Posterior cingulate gyrus (tissue), 11 donors: ENCODE measurements around the gene JMY.

Experiments
- DNase-seq, 10 donors: peaks; one replicate each; pipeline versions ENCODE4 v3.0.0 to v3.0.0-alpha.2; 2020 to 2021; ENCODE audit warnings: mixed read lengths in 3 of 10
- intact Hi-C: fragments of 100-400 bp; cut with DNase I; formaldehyde crosslinking; loops from one replicate; pipeline ENCODE4 v1.15.1; 2023

The JMY gene, protein sequence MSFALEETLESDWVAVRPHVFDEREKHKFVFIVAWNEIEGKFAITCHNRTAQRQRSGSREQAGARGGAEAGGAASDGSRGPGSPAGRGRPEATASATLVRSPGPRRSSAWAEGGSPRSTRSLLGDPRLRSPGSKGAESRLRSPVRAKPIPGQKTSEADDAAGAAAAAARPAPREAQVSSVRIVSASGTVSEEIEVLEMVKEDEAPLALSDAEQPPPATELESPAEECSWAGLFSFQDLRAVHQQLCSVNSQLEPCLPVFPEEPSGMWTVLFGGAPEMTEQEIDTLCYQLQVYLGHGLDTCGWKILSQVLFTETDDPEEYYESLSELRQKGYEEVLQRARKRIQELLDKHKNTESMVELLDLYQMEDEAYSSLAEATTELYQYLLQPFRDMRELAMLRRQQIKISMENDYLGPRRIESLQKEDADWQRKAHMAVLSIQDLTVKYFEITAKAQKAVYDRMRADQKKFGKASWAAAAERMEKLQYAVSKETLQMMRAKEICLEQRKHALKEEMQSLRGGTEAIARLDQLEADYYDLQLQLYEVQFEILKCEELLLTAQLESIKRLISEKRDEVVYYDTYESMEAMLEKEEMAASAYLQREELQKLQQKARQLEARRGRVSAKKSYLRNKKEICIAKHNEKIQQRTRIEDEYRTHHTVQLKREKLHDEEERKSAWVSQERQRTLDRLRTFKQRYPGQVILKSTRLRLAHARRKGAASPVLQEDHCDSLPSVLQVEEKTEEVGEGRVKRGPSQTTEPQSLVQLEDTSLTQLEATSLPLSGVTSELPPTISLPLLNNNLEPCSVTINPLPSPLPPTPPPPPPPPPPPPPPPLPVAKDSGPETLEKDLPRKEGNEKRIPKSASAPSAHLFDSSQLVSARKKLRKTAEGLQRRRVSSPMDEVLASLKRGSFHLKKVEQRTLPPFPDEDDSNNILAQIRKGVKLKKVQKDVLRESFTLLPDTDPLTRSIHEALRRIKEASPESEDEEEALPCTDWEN

DNA sequence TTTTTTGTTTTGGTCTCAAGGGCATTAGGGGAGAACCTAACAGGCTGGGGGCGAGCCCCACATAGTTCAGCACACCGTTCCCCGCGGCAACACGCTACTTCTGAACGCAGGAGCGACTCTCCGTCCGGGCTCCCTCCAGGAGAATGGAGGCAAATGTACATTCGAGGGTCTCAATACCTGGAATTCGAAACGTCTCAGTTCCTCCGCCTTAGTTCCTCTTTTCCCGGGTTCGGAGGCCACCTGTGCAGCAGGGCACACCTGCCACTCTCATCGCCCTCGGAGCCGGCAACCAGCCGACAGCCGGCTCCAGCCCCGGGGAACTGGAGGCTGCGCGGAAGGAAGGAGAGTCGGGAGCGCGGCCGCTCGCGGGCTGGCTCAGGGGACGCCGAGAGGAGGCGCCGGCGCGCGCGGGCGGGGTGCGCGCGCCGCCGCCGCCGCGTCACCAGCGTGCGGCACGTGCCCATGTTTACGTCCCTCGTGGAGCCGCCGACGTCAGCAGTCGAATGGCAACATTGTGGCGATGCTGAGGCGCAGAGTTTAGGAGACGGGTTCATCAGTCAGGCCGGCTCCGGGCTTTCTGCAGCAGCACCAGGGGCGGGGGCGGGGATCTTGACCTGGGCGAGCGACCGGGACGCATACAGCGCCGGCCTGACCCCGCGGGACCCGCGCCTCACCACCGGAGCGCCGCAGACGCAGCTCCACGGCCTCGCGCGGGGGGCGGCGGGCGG, at the start of gene JMY:
Gene JMY (plus strand): TSS at position 498 of the 728 bp plus-strand sequence. CDS start 520 bp downstream, outside the sequence.
- intact Hi-C loops = loop anchor here (2.0 kb wide), 1 partner anchor 279 kb away; the partner anchor contains the start of gene HOMER1
- DNase-seq = peak; percentile 77 to 96 (median 87)

DNA sequence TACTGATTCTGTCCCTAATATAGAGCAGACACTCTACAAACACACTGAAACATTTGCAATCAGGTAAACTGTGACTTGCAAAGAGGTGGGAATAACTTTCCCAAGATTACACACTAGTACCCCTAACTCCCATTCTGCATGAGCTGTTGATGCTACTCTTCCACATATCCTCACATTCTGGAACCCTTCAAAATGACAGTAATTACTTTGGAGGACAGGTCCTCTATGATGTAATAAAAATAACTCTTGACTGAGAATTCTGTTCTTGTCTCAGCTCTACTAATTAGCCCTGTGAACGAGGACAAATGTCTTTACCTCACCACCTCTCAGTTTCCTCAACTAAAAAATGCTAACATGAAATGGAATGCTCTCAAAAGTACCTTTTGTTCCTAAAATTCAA, 49.5 kb upstream of the JMY start:
- intact Hi-C loops = no loop called here
- no peak for DNase-seq

DNA sequence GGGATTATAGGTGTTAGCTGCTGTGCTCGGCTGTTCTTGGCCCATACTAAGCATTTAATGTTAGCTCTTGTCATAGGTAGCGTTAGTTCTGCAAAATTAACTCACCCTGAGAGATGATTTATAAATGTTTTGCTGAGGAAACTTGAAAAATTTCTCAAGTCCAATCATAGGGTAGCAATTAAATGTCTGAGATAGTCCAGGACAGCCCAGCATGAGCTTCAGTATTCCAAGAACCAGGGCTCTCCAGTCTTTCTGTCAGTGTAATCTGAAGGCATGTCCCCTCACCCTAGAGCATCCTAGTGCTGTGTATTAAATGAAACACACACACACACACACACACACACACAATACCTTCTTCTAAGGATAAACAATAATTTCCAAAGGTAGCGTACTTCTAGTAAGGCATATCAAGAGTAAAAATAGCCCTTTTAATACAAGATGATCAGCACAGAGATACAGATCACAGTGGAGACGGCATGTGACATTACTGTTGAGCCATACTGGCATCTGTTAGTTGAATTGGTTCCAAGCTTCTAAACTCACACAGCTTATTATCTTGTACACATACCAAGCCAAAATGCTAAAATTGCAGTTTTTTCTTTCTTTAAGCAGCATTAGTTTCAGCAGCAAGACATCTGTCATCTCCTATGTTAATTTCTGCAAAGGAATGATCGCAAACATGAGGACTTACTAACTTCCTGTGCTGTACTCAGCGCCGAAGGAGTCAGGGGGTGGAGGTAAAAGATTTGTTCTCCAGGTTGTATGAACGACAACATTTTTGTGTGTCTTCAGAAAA, 46.3 kb upstream of the JMY start:
- intact Hi-C loops = no loop called here
- no peak for DNase-seq

DNA sequence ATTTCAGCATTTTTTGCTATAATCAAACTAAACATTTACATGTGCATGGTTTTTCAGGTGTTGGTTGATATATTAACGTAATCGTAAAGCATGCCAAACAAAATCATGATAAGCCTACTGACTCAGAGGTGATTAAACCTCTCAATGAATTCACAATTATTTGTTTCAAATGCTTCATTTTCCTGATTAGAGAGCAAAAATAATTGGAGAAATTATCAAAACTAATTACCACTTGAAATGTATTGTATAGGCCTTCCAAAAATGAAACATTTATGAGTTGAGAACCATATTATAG, 45.7 kb upstream of the JMY start:
- DNase-seq = no peak
- intact Hi-C loops = no loop called here

DNA sequence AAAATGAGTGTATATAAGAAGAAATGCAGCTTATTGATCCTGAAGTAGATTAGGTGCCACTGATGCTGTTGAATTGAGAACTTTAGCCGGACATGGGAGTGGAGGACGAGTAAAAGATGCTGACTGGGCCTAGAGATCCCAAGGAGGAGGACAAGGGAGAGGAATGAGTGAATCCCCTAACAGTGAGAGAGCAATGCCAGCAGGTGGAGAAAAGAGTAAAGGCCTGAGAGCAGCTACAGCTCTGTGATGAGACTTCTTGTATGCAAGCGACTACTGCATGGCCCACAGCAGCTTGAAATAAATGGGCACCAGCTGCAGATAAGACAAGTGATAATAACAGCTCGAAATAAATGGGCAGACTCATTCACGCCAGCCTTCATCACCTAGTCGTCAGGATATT, 44.5 kb upstream of the JMY start:
- no peak for DNase-seq
- intact Hi-C loops = no loop called here

DNA sequence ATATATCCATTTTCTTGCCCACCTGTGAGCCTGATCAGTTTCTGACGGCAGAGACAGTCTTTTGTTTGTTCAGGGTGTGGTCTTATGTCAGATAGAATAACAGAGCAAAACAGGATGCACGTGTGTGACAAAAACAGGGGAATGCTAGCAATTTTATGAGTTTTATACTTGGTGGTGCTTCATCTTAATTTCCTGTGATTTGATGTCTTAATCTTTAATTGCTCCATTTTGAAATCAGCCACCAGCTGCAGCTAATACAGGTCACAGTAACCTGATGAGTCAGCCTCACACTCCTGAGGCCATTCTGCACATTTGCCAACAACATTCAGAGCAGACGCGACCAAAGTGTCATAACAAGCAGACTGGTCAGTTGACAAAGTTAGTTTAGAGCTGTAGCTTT, 42.3 kb upstream of the JMY start:
- intact Hi-C loops = no loop called here
- no peak for DNase-seq

DNA sequence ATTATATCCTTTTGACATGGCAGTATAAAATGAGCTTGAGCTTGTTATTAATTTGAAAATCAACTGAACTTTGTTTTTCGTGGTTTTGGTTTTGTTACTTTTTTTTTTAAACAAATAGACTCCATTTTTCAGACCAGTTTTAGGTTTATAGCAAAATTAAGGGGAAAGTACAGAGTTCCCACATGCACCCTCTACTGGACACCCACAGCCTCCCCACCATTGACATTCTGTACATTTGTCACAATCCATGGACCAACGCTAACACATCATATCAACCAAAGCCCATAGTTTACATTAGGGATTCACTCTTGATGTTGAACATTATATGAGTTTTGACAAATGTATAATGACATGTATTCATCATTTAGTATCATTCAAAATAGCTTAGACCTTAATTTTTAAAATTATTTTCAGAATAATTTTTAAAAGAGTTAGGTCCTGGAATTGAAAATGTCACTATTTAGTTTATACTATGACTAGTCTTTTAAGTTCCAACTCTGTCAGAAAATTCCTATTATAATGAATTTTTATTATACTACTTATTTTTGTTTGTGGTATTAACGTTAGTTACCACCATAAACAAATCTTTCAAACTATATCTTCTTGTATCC, 35.3 kb upstream of the JMY start:
- intact Hi-C loops = no loop called here
- DNase-seq = no peak

DNA sequence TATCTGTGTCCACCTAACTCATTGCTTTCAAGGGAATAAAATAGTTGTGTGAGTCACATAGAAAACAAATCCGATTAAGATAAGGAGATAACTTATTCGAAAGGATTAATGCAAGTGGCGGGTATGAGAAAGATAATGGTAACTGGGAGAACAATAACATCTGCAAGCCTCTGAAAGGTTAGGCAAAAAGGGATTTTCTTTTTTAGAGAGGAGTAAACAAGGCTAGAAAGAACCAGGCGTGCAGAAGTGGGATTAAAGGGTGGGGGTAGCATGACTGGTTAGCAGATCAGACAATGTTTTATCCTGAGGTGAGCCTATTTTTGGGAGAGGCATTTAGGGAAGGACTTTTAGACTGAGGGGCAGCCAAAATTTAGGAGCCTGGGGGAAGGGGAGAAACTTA, 34.7 kb upstream of the JMY start:
- DNase-seq = no peak
- intact Hi-C loops = no loop called here

DNA sequence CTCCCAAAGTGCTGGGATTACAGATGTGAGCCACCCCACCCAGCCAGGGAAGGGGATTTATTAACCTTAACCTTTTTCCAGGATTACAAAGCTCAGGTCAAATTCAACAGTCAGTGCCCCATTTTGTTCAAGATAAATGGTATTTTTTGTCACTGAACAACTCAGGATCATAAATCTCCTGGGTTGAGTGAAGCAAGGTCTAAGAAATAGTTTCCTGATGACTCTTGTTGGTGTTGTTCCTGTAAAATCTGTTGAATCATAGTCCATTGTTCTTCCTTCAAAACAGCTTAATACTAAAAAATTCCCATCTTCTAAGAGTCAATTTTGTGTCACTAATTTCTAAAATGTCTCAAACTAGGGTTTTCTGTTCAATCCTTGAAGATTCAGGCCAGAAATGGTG, 33.9 kb upstream of the JMY start:
- intact Hi-C loops = no loop called here
- no peak for DNase-seq

DNA sequence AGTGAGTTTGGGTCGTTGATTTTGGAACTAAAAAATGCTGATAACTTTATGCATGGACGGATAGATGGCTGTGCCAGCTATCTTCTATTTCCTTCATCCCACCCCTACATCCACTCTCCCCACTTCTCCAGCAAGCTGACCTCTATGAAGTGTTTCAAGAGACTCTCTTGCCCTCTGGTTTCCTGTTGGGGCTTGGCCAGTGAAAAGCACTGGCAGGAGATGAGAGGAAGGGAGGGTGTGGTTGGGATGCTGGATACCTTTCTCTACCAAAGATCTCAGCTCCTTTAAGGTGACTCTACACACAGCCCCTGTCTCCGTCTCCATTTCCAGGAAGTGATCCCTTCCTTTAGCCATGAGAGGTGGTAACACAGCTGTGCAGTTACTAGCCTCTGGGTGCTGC, 30.0 kb upstream of the JMY start:
- intact Hi-C loops = no loop called here
- no peak for DNase-seq

DNA sequence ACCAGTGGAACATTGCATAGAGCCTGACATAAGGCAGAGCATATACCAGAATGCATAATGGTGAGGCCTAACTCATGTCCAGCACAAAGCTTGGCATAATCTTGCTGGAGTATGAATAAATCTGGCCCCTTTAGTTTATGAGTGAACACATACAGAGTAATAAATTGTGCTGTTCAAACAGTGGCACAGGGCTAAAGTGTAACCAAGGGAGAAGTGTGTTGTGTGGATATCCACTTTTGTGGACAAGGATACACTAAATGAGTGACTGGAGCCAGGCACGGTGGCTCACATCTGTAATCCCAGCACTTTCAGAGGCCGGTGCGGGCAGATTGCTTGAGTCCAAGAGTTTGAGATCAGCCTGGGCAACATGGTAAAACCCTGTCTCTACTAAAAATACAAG, 29.4 kb upstream of the JMY start:
- intact Hi-C loops = no loop called here
- no peak for DNase-seq

DNA sequence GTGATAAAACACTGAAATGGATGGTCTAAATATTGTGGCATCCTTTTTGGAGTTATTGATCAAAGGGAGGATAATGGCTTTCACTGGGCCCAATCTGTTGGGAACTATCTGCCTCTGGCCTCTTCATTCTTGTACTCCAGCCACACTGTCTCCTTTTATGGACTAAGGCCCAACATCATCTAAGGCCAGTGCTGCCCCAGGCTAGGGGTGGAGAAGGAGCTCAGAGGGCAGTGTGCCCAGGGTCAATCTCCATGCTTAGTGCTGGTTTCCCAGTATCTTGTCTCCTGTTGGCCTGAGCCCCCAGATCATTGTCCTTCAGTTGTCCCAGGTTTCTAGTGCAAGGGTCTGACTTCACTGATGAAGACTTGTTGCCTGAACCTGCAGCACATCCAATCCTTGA, 26.4 kb upstream of the JMY start:
- intact Hi-C loops = no loop called here

DNA sequence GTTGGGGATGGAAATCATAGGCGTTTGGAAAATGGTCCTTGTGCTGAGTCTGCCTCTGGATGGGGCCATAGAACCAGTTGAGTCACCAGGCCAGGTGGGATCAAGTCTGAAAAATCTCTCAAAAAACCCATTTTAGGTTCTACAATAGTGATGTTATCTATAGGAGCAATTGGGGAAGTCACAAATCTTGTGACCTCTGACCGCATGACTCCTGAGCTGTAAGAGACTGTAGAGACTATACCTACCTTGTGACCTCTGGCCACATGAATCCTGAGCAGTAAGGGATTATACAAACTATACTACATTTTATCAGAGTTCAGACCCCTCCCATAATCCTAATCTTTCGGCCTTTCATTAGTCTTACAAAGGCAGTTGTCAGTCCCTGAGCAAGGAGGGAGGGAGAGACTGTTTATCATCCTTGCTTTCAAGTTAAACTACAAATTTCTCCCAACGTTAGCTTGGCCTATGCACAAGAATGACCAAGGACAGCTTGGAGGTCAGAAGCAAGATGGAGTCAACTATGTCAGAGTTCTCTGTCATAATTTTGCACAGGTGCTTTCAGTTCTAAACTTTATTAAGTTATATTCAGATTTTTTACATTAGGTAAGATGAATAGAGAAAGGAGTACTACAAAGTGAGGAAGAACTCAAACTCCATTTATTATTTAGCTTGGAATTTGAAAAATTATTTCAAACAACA, 11.5 kb upstream of the JMY start:
- DNase-seq = no peak
- intact Hi-C loops = no loop called here

More for the DNA sequence above, 26.4 kb upstream of the JMY start:
- DNase-seq = no peak

DNA sequence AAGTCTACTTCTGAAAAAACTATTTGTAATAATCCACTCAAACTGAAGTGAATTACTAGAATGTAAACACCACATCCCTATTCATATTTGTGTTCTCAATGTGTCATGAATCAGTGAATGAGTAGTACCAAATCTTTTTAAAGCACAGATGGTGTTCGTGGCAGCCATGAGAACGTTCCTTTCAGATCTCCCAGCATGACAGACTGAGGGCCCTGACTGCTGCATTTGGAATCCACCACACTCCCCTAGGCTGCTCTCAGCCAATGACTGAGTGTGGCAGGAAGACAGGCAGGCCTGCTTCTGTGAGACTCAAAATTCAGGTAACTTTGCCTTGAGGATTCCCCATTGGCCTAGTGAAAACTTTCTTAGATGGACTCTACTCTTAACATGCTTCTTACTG, 10.9 kb upstream of the JMY start:
- DNase-seq = no peak
- intact Hi-C loops = no loop called here

DNA sequence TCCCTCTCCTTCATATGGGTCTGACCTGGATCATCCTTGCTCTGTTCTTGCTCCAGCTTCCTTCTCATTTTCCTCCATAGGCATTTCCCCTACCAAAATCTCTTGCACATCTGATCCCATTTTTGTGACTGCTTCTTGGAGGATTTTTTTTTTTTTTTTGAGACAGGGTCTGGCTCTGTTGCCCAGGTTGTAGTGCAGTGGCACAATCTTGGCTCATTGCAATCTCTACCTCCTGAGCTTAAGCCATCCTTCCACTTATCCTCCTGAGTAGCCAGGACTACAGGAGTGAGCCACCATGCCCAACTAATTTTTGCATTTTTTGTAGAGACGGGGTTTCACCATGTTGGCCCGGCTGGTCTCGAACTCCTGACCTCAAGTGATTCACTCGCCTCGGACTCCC, 10.5 kb upstream of the JMY start:
- intact Hi-C loops = no loop called here
- no peak for DNase-seq

DNA sequence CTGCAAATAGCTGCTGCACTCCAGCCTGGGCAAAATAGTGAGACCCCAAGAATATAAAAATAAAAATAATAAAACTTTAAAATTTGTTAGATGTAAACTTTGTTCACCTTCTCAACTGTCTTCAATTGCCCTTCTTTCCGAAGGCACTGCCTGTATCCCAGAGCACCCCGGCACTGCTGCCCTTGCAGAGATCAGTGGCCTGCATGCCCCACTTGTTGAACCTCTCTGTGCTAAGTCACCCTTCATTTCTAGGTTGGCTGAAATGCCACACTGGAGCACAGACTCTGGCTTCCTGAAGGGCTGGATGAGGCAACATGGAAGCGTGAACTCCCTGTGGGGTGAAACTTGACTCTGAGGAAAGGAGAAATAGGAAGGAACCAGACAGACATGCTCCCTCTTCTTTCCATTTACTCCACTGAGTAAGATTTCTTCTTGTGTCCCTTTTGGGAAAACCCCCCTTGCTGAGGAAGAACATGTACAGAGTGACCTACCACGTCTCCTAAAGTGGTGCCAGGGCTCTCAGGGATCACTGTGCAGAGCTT, 8.4 kb upstream of the JMY start:
- intact Hi-C loops = no loop called here

DNA sequence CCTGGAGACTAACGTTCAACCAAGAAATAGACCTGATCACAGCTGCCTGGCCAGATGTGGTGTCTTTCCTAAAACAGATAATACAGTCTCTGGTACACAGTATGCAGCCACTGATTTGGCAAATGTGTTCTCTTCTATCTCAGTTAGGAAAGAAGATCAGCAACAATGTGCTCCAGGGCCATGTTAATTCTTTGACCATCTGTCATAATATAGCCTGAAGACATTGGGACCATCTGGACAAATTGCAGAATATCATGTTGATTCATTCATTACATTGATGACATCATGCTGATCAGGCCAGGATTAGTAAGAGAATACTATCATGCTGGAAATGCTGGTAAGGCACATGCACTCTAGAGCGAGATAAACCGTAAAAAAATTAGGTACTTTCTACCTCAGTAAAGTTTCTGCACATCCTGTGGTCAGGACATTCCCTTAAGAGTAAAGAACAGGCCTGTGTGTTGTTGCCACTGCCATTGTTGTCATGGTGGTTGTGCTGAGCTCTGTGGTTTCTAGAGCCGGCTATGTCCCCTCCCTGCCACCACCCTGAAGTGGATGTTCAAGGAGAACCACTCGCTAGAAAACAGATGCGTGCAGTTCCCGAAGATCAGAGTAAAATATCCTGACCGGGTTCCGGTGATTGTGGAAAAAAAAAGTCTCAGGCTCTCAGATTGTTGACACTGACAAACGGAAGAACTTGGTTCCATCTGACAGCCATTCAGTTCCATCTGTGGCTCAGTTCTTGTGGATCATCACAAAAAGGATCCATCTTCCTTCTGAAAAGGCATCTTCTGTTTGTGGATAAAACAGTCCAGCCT, 6.4 kb upstream of the JMY start:
- no peak for DNase-seq
- intact Hi-C loops = no loop called here

More for the DNA sequence above, 8.4 kb upstream of the JMY start:
- DNase-seq = no peak

DNA sequence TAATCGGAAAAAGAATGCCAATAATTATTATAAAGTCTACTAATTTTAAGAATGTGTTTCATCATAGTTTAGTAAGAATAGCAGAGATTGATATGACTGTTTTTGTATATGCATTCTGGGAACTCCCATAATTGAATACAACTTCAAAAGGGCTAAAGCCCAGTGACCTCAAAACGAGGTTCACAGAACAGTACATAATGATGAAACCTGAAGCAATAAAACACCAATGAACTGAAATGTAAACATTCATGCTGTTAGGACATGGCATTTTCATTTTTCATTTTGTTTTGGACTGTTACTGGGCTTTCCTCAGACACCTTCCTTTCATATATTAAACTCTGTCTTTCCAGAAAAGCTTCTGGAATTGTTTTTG, 684 bp upstream of the JMY start:
- intact Hi-C loops = no loop called here
- no peak for DNase-seq
